Measurements from ENCODE around the gene TMEM72.
"Not testable (repeated sequence)": the region's sequence is repeated elsewhere in the genome, so short reads cannot be mapped to it uniquely, and the experiment has no call there.

TMEM72 gene

GRCh38 chr10:44865289-44865671, 45.9 kb upstream of the TMEM72 start:
- DNase-seq (ENCODE audit: low read depth) = no peak
- TF ChIP-seq, protein P1, sequence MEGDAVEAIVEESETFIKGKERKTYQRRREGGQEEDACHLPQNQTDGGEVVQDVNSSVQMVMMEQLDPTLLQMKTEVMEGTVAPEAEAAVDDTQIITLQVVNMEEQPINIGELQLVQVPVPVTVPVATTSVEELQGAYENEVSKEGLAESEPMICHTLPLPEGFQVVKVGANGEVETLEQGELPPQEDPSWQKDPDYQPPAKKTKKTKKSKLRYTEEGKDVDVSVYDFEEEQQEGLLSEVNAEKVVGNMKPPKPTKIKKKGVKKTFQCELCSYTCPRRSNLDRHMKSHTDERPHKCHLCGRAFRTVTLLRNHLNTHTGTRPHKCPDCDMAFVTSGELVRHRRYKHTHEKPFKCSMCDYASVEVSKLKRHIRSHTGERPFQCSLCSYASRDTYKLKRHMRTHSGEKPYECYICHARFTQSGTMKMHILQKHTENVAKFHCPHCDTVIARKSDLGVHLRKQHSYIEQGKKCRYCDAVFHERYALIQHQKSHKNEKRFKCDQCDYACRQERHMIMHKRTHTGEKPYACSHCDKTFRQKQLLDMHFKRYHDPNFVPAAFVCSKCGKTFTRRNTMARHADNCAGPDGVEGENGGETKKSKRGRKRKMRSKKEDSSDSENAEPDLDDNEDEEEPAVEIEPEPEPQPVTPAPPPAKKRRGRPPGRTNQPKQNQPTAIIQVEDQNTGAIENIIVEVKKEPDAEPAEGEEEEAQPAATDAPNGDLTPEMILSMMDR (IDR thresholded peaks at IDR 0.05; ENCODE audit: insufficient read depth, low read depth, low read length, missing control alignments) = no peak
- no peak overlapping the region for H3K4me3 ChIP-seq (ENCODE audit: low read depth, low read length)

DNA sequence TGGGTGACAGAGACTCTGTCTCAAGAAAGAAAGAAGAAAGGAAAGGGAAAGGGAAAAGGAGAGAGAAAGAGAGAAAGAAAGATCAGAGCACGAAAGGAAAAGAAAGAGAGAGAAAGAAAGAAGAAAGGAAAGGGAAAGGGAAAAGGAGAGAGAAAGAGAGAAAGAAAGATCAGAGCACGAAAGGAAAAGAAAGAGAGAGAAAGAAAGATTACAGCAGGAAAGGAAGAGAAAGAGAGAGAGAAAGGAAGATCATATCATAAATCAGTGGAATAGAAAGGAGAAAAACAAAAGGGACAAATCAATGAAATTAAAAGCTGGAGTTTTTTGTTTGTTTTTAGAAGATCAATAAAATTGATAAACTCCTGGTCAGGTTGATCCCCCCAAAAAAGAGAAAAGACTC, 44.8 kb upstream of the TMEM72 start:
- not testable (repeated sequence) for DNase-seq (ENCODE audit: low read depth); H3K4me3 ChIP-seq (ENCODE audit: low read depth, low read length)

DNA sequence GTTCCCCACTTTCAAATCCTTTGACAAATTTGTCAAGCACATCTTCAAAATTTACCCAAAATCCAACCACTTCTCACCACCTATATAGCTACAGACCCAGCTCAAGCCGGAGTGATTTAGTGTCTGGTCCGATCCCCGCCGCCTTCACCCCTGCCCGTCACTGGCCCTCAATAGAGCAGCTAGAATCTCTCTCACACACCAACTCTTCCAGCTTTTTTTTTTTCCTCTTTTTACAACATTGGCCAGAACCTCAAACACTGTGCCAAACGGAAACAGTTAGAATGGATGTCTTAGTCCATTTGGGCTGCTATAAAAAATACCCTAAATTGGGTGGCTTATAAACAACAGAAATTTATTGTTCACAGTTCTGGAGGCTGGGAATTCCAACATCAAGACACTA, 41.1 kb upstream of the TMEM72 start:
- no peak overlapping the region for H3K4me3 ChIP-seq (ENCODE audit: low read depth, low read length)
- TF ChIP-seq, protein P1 (IDR thresholded peaks at IDR 0.05; ENCODE audit: insufficient read depth, low read depth, low read length, missing control alignments) = no peak
- no peak for DNase-seq (ENCODE audit: low read depth)

DNA sequence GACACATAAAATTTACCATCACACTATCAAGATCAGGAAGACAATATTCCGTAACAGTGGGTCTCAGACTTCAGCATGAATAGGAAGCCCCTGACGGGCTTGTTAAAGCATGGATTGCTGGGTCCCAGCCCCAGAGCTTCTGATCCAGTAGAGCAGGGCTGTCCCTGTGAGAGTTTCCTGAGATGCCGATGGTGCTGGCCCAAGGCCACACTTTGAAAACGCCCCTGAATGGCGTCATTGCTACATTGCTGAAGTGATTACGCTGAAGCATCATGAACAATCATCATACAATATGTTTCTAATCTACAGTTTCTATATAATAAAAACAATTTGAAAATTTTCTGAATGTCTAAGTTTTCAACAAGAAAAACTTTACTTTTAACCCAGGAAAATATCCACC, 38.0 kb upstream of the TMEM72 start:
- no peak for DNase-seq (ENCODE audit: low read depth)
- TF ChIP-seq, protein P1 (IDR thresholded peaks at IDR 0.05; ENCODE audit: insufficient read depth, low read depth, low read length, missing control alignments) = no peak

GRCh38 chr10:44874166-44874565, 37.0 kb upstream of the TMEM72 start:
- DNase-seq (ENCODE audit: low read depth) = no peak
- TF ChIP-seq, protein P1 (IDR thresholded peaks at IDR 0.05; ENCODE audit: insufficient read depth, low read depth, low read length, missing control alignments) = no peak
- H3K4me3 ChIP-seq (ENCODE audit: low read depth, low read length) = no peak overlapping the region

More for the DNA sequence above, 38.0 kb upstream of the TMEM72 start:
- H3K4me3 ChIP-seq (ENCODE audit: low read depth, low read length) = no peak overlapping the region

GRCh38 chr10:44878706-44879530, 32.2 kb upstream of the TMEM72 start:
- peak overlapping the region; percentile 29 for H3K4me3 ChIP-seq (ENCODE audit: low read depth, low read length)
- DNase-seq (ENCODE audit: low read depth) = peak; percentile 78
- TF ChIP-seq, protein P1 (IDR thresholded peaks at IDR 0.05; ENCODE audit: insufficient read depth, low read depth, low read length, missing control alignments) = no peak

- TF ChIP-seq, protein P1 (IDR thresholded peaks at IDR 0.05; ENCODE audit: insufficient read depth, low read depth, low read length, missing control alignments) = no peak
- H3K4me3 ChIP-seq (ENCODE audit: low read depth, low read length) = no peak overlapping the region
- no peak for DNase-seq (ENCODE audit: low read depth)
These were observed 31.6 kb upstream of the TMEM72 start for GRCh38 chr10:44879531-44879899.

All from GM12865 (cell line).